OCI-M2 (cell line): ENCODE measurements around the gene SFMBT2.
"Not testable (repeated sequence)": the region's sequence is repeated elsewhere in the genome, so short reads cannot be mapped to it uniquely, and the experiment has no call there.

Source experiments
- DNase-seq: peaks from one replicate; lab custom pipeline; 2025; ENCODE audit not compliant: unreplicated experiment; lab: John Stamatoyannopoulos, UW

SFMBT2 gene

GRCh38 chr10:7192061-7192460 is 218.8 kb downstream of the SFMBT2 start:
- no peak for DNase-seq

DNA sequence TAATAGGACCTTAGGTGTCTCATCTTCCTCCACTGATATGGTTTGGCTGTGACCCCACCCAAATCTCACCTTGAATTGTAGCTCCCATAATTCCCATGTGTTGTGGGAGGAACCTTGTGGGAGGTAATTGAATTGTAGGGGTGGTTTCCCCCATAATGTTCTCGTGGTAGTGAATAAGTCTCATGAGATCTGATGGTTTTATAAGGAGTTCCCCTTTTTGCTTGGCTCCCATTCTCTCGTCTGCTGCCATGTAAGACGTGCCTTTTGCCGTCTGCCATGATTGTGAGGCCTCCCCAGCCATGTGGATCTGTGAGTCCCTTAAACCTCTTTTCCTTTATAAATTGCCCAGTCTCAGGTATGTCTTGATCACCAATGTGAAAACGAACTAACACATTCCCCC is 220.1 kb downstream of the SFMBT2 start:
- DNase-seq, result not testable (repeated sequence)

- no peak for DNase-seq
Observed at GRCh38 chr10:7189909-7190308, 220.9 kb downstream of the SFMBT2 start.

DNA sequence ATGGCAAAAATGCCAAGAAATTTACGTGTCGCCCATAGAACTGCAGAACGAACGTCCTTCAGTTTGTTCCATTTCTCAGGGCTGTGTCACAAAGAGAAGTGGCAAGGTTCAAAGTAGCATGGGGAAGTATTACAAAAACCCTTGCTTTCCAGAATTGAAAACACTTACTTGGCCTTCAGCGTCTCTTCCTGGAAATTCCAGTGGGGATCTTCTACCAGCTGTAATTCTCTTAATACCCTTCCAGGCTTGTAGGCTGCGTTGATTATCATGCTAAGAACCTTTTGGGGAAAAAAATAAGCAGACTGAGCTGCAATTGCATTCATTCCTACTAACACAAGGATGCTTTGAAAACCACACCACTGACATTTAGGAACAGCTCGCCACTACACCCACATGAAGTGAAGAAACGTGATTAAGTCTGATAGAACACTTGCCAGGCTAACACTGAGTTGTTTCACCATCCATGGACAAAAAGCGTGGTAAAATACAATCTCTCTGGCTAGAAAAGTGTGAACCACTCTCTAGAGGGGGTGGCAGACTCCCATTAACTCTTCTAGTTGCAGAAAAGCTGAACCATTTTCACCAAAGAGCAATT is 222.3 kb downstream of the SFMBT2 start:
- no peak for DNase-seq

DNA sequence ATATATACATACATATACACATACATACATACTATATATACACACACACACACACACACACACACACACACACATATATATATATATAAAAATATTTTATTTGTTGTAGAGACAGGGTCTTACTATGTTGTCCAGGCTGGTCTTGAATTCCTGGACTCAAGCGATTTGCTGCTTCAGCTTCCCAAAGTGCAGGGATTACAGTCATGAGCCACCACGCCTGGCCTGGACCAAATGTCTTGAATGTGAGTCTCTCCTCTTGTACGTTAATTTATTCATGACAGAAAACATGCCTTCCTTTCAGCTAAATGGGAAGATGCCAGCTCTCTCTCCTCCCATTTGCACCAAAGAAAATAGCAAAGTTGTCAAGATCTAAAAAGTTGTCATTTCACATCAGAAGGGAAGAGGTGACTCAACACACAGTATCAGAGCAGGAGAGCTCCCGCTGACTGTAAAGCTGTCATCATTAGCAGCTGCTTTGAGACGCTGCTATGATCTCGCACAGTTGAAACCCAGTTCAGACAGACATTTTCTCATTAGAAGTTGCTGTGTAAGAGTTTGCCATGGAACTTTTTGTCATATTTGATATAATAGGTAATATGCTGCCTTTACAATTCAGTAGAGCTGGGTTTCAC is 224.3 kb downstream of the SFMBT2 start:
- DNase-seq, result no peak

DNA sequence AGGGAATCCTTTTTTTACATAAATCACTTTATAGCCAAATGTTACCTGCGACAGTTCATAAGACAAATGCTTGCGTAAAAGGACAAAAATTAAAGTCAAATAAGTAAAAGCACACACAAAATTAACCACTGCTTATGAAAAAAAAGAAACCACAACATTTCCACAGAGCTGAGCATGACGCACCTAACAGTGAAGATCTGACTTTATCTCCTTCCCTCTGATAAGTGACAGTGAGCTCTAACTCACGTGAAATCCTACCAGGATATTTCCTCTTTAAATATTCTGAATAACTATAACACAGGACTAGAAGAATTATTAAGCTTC is 225.5 kb downstream of the SFMBT2 start:
- no peak for DNase-seq

- no peak for DNase-seq
Observed at GRCh38 chr10:7184660-7185366, 226.0 kb downstream of the SFMBT2 start.

DNA sequence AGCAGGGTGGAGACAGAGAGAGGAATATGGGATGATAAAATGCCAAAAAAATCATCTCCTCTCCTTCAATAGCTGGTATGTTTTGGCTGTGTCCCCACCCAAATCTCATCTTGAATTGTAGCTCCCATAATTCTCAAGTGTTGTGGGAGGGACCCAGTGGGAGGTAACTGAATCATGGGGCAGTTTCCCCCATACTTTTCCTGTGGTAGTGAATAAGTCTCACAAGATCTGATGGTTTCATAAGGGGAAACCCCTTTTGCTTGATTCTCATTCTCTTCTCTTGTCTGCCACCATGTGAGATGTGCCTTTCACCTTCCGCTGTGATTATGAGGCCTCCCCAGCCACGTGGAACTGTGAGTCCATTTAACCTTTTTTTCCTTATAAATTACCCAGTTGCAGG is 226.7 kb downstream of the SFMBT2 start:
- not testable (repeated sequence) for DNase-seq

- not testable (repeated sequence) for DNase-seq
Observed at GRCh38 chr10:7182327-7182726, 228.5 kb downstream of the SFMBT2 start.

DNA sequence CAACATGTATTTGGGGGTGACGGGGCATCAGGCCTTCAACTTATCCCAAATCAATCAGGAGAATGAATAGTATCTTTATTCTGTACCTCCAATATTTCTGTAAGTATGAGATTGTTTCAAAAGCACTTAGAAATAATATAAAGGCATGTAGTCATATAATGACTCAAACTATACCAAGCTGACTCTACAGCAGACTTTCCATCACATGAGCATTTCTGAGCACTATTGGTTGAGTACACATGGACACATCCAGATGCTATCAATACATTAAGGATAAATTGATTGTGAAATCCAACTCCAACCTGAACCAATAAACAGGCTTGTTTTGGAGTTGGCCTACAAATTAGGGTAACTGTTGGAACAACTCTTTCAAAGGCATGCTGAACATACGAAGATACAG is 229.4 kb downstream of the SFMBT2 start:
- no peak for DNase-seq

- DNase-seq, result no peak
Observed at GRCh38 chr10:7179536-7179935, 231.3 kb downstream of the SFMBT2 start.

- DNase-seq, result no peak
Observed at GRCh38 chr10:7173948-7174347, 236.9 kb downstream of the SFMBT2 start.

DNA sequence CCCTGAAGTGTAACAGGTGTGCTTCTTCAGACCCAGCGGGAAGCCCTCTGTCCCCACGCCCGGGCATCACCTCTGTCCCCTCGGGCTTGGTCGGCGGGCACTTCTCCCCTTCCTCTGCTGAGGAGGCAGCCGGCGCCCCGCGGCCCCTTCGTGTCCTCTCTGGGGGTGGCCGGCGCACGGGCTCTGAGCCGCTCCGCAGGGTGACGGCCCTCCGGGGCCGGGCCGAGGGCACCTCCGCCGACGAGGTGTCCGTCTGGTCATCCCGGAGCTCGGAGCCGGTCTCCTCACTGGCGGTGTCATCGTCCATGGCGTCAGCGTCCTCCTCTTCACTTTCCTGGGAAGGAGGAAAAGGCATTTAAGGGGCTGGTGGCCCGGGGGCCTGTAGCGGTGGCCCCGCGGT is 239.0 kb downstream of the SFMBT2 start:
- no peak for DNase-seq

DNA sequence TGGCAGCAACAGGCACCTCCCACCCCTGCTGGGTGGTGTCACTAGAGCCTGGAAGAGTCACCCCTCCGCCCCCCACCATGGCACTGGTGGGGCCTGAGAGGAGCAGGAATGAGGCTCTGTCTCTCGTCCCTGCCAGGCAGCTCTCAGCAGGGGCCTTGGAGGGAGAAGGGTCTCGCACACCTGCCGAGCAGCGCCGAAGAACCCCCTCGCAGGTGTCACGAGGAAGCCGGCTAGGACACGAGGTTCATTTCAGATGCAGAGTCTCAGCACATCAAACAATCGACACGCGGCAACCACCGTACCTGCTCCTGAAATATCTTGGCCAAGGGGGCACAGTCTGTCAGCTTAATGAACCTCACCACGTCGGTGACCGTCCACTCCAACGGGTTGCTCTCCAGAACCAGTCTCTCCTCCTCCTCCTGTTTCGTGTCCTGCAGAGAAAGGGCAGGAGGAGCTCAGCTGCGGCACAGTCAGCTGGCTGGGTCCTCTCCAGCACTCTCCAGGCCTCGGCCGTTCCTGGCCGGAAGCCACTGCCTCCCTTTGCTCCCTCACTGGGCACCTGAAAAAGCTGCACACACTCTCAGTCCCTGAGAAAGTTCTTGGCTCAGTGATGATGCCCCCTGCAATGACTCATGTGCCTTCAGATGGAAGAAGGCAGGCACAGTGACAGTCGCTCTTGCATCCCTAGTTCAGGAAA is 240.1 kb downstream of the SFMBT2 start:
- DNase-seq, result no peak

DNA sequence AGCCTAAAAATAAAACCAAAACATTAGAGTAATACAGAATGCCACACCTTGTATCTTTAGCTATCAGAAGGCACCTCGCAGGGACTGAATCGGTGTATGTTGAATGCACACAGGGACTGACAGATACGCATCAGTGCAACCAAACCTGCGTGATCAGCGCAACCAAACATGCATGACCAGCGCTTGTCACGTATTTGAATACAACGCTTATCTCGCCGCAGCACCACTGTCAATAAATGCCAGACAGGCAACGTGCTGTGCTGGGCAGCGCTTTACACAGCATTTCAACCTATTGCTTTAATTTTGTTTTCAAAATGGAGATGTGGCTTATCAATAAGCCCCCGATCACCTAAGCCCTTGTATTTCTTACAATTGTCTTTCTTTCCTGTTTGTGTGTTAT is 242.4 kb downstream of the SFMBT2 start:
- DNase-seq, result no peak

DNA sequence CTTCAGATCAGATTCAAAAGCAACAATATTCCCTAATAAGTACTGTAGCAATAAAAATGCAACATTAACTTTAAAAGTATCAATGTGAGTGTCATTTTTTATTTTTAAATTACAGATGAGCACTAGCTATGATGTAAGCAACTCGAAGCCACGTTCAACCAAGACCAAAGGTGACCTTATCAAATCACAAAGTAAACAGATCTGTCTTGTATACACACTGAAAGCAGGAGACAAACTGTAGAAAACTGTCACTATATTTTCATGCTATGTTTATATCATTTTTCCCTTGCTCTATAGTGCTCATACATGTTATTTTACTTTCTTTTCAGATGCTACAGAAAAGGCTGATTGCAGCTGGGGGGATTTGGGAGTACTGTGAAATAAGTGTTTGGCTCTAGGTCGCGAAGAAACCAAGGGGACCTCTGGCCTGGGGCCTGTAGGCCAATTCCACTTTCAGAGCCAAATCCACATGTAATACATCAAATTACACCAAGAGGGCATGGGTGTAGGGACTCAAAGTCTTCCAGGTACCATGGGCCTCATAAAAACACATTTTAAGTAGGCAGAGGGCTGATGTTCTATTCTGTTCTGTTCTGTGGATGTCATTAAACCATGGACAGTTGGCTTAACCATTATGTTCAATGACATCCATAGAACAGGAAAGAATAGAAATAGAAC is 245.2 kb downstream of the SFMBT2 start:
- DNase-seq, result no peak

GRCh38 chr10:7164955-7165354 is 245.9 kb downstream of the SFMBT2 start:
- DNase-seq, result no peak

DNA sequence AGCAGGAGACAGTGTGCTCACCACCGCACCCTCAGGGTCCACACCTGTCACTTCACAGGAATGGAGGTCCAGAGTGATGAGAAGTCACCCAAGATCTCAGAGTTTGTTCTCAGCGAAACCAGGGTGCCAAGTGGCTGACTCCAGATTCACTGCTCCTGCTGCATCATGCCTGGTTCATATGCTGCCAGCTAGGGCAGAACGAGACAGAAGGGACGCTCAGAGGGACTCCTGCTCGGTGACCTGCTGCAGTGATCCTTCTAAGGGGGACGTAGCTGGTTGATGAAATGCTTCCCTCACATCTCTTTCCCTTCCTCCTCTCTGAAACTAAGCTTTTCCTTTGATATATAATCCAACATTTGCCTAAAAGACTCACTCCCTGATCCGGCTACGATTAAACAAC is 248.5 kb downstream of the SFMBT2 start:
- DNase-seq, result no peak

GRCh38 chr10:7161484-7162250 is 249.2 kb downstream of the SFMBT2 start:
- no peak for DNase-seq

DNA sequence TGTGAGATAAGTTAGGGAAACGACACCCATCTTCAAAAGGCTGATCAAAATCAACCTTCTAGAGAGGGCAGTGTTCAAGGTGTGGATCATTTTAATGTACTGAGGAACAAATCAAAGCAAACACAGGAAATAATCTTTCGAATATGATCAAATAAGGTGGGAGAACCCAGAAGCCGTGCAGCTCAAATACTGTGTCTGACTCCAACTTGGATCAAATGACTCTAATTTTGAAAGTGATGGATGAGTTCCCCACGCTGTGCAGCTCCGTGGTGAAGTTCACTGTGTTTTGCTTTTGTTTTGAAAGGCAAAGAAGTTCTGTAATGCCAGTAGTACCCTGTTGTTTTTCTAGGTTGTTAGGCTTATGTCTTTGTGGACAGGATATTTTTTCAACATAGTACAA is 250.9 kb downstream of the SFMBT2 start:
- no peak for DNase-seq

DNA sequence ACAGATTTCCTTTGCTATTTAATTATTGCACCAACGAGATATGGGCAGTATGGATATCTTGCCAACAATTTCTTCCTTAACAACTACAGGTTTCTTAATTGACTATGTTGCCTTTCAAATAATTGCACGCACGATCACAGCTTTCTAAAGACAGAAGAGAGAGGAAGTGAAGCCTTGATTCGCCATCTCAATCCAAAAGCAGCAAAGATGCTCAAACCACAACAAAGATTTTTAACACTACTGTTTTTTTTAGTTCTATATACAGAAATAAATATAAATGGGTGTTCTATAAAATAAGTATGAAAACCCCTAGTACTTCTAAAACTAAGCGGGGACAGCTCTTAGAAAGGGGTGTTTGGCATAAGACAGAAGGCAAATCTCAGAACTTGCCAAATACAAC is 251.3 kb downstream of the SFMBT2 start:
- no peak for DNase-seq
